HEK293 (cell line): ENCODE measurements around the gene KIF18B.

Source experiments
- CTCF ChIA-PET: fragments of 350-600 bp; formaldehyde crosslinking; extraction: SDS; loops from one replicate; lab custom pipeline; 2021; ENCODE audit warnings: antibody characterized with exemption; lab: Yijun Ruan, JAX
- POLR2A ChIA-PET: fragments of 300-600 bp; formaldehyde crosslinking; extraction: SDS; loops from one replicate; lab custom pipeline; 2020; ENCODE audit warnings: antibody characterized with exemption, inconsistent platforms; lab: Yijun Ruan, JAX
- H3K27ac ChIP-seq: fragments of 200-500 bp; sonication (Bioruptor generic); 2 replicates; pipeline ENCODE4 v1.5.1; 2014; ENCODE audit warnings: low read depth, low read length, control low read depth, inconsistent platforms; ENCODE audit errors: extremely low read depth
- H3K36me3 ChIP-seq, 2 experiments: fragments of 200-500 bp in 1 of 2; sonication (Bioruptor generic) in 1 of 2; 1 replicate in 1 of 2; 2 replicates in 1 of 2; pipeline ENCODE4 v1.5.1; 2014 to 2017; ENCODE audit warnings: inconsistent platforms in 2 of 2, low read length in 2 of 2; ENCODE audit not compliant: control insufficient read depth in 2 of 2, insufficient read depth in 1 of 2
- H3K4me1 ChIP-seq: fragments of 200-500 bp; sonication (Bioruptor generic); 2 replicates; pipeline ENCODE4 v1.5.1; 2014; ENCODE audit warnings: mild to moderate bottlenecking, low read length, inconsistent platforms; ENCODE audit not compliant: control insufficient read depth, insufficient read depth
- H3K4me3 ChIP-seq: 2 replicates; pipeline ENCODE4 v1.5.1; 2011; ENCODE audit warnings: low read depth, mild to moderate bottlenecking, control low read depth, low read length, moderate library complexity
- H3K9me3 ChIP-seq: fragments of 200-500 bp; sonication (Bioruptor generic); 2 replicates; pipeline ENCODE4 v1.5.1; 2014; ENCODE audit warnings: low read depth, low read length, inconsistent platforms; ENCODE audit not compliant: control insufficient read depth, insufficient read depth
- BCL11A ChIP-seq: fragments of 450-650 bp; formaldehyde crosslinking; IDR thresholded peaks from 2 replicates; pipeline ENCODE4 v1.5.1; 2016; ENCODE audit warnings: low read depth, missing biosample characterization, missing genetic modification characterization
- KLF1 ChIP-seq: fragments of 450-650 bp; formaldehyde crosslinking; IDR thresholded peaks from 2 replicates; pipeline ENCODE4 v1.5.1; 2016; ENCODE audit warnings: missing biosample characterization, missing genetic modification characterization
- KLF7 ChIP-seq: fragments of 450-650 bp; formaldehyde crosslinking; IDR thresholded peaks from 2 replicates; pipeline ENCODE4 v1.5.1; 2016; ENCODE audit warnings: missing biosample characterization, missing genetic modification characterization, borderline replicate concordance
- KLF9 ChIP-seq: fragments of 450-650 bp; formaldehyde crosslinking; IDR thresholded peaks from 2 replicates; pipeline ENCODE4 v1.5.1; 2016; ENCODE audit warnings: missing biosample characterization, missing genetic modification characterization, low read depth
- PRDM10 ChIP-seq: fragments of 450-650 bp; formaldehyde crosslinking; IDR thresholded peaks from 2 replicates; pipeline ENCODE4 v1.5.1; 2016; ENCODE audit warnings: missing biosample characterization, missing genetic modification characterization
- SALL2 ChIP-seq: fragments of 450-650 bp; formaldehyde crosslinking; IDR thresholded peaks from 2 replicates; pipeline ENCODE4 v1.5.0; 2017; ENCODE audit warnings: missing biosample characterization, mild to moderate bottlenecking, missing genetic modification characterization, borderline replicate concordance
- ZFP69B ChIP-seq: fragments of 450-650 bp; formaldehyde crosslinking; IDR thresholded peaks from 2 replicates; pipeline ENCODE4 v1.5.1; 2016; ENCODE audit warnings: missing biosample characterization, missing genetic modification characterization
- ZNF155 ChIP-seq: fragments of 450-650 bp; formaldehyde crosslinking; IDR thresholded peaks from 2 replicates; pipeline ENCODE4 v1.5.1; 2016; ENCODE audit warnings: missing biosample characterization, missing genetic modification characterization
- ZNF19 ChIP-seq: fragments of 450-650 bp; formaldehyde crosslinking; IDR thresholded peaks from 2 replicates; pipeline ENCODE4; 2016; ENCODE audit warnings: missing biosample characterization, missing genetic modification characterization, low read depth
- ZNF214 ChIP-seq: fragments of 450-650 bp; formaldehyde crosslinking; IDR thresholded peaks from 2 replicates; pipeline ENCODE4 v1.5.1; 2017; ENCODE audit warnings: missing biosample characterization, mild to moderate bottlenecking, missing genetic modification characterization, borderline replicate concordance
- ZNF292 ChIP-seq: fragments of 450-650 bp; formaldehyde crosslinking; IDR thresholded peaks from 2 replicates; pipeline ENCODE4 v1.5.1; 2016; ENCODE audit warnings: low read depth, missing biosample characterization, missing genetic modification characterization, borderline replicate concordance
- ZNF324 ChIP-seq: fragments of 450-650 bp; formaldehyde crosslinking; IDR thresholded peaks from 2 replicates; pipeline ENCODE4 v1.5.1; 2016; ENCODE audit warnings: missing biosample characterization, missing genetic modification characterization
- ZNF433 ChIP-seq: fragments of 450-650 bp; formaldehyde crosslinking; IDR thresholded peaks from 2 replicates; pipeline ENCODE4 v1.5.1; 2016; ENCODE audit warnings: missing biosample characterization, missing genetic modification characterization, low read depth
- ZNF488 ChIP-seq: fragments of 450-650 bp; formaldehyde crosslinking; IDR thresholded peaks from 2 replicates; pipeline ENCODE4 v1.5.1; 2016; ENCODE audit warnings: missing biosample characterization, missing genetic modification characterization
- ZNF501 ChIP-seq: fragments of 450-650 bp; formaldehyde crosslinking; IDR thresholded peaks from 2 replicates; pipeline ENCODE4 v1.5.1; 2016; ENCODE audit warnings: missing biosample characterization, missing genetic modification characterization
- ZNF555 ChIP-seq: fragments of 450-650 bp; formaldehyde crosslinking; conservative IDR thresholded peaks from 2 replicates; pipeline ENCODE4 v1.5.1; 2017; ENCODE audit warnings: missing biosample characterization, mild to moderate bottlenecking, missing genetic modification characterization, inconsistent platforms
- ZNF677 ChIP-seq: fragments of 450-650 bp; IDR thresholded peaks from 2 replicates; pipeline ENCODE4 v1.5.0; 2018; ENCODE audit warnings: missing biosample characterization, mild to moderate bottlenecking, missing genetic modification characterization, moderate library complexity
- ZNF747 ChIP-seq: fragments of 450-650 bp; formaldehyde crosslinking; IDR thresholded peaks from 2 replicates; pipeline ENCODE4 v1.5.1; 2016; ENCODE audit warnings: missing biosample characterization, missing genetic modification characterization
- ZNF785 ChIP-seq: fragments of 450-650 bp; formaldehyde crosslinking; IDR thresholded peaks from 2 replicates; pipeline ENCODE4 v1.5.1; 2016; ENCODE audit warnings: missing biosample characterization, missing genetic modification characterization
- ZNF830 ChIP-seq: fragments of 450-650 bp; IDR thresholded peaks from 2 replicates; pipeline ENCODE4 v1.5.0; 2018; ENCODE audit warnings: missing biosample characterization, missing genetic modification characterization, low read depth, mild to moderate bottlenecking, moderate library complexity
- ZSCAN23 ChIP-seq: fragments of 450-650 bp; formaldehyde crosslinking; IDR thresholded peaks from 2 replicates; pipeline ENCODE4 v1.5.1; 2016; ENCODE audit warnings: missing biosample characterization, missing genetic modification characterization
- TF ChIP-seq, protein P1 (sequence below): fragments of 450-650 bp; IDR thresholded peaks from 2 replicates; pipeline ENCODE4 v1.5.1; 2018; ENCODE audit warnings: missing biosample characterization, mild to moderate bottlenecking, missing genetic modification characterization
- TF ChIP-seq, protein P2 (sequence below): fragments of 450-650 bp; formaldehyde crosslinking; IDR thresholded peaks from 2 replicates; pipeline ENCODE4 v1.5.1; 2016; ENCODE audit warnings: missing biosample characterization, missing genetic modification characterization
- TF ChIP-seq, protein P3 (sequence below): fragments of 450-650 bp; formaldehyde crosslinking; IDR thresholded peaks from 2 replicates; pipeline ENCODE4 v1.5.1; 2017; ENCODE audit warnings: missing biosample characterization, missing genetic modification characterization

Gene KIF18B

DNA sequence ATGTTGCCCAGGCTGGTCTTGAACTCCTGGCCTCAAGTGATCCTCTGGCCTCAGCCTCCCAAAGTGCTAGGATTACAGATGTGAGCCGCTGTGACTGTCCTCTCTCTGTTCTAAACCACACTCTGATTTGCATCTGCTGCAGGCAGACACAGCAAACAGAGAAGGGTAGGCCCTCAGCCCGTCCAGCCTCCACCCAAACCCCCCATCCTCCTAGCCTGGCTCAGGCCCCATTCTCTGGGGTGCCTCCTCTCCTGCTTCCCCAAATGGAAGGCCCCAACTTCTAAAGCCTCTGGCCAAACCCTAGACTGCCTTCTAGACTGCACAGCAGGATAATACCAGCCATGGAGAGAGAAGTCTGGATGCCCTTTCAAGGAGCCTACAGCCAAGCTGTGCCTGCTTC is 28.2 kb downstream of the KIF18B start:
- TF ChIP-seq BCL11A (tag by site-specific recombination) (no peak), SALL2 (tag by site-specific recombination) (no peak), ZFP69B (tag by site-specific recombination) (no peak), ZSCAN23 (tag by site-specific recombination) (no peak), ZNF19 (tag by site-specific recombination) (no peak), PRDM10 (no peak), ZNF488 (tag by site-specific recombination) (no peak), KLF7 (tag by site-specific recombination) (no peak), ZNF785 (no peak), KLF1 (tag by site-specific recombination) (no peak), ZNF214 (tag by site-specific recombination) (no peak), ZNF292 (tag by site-specific recombination) (no peak), ZNF555 (tag by site-specific recombination) (no peak)
- TF ChIP-seq, protein P1, sequence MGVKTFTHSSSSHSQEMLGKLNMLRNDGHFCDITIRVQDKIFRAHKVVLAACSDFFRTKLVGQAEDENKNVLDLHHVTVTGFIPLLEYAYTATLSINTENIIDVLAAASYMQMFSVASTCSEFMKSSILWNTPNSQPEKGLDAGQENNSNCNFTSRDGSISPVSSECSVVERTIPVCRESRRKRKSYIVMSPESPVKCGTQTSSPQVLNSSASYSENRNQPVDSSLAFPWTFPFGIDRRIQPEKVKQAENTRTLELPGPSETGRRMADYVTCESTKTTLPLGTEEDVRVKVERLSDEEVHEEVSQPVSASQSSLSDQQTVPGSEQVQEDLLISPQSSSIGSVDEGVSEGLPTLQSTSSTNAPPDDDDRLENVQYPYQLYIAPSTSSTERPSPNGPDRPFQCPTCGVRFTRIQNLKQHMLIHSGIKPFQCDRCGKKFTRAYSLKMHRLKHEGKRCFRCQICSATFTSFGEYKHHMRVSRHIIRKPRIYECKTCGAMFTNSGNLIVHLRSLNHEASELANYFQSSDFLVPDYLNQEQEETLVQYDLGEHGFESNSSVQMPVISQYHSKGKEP: no peak
- POLR2A ChIA-PET: interaction anchor here (1.0 to 1.4 kb wide), 2 partner anchors 10 to 42 kb away, joined by 3 to 8 read pairs; no protein-coding TSS in a partner anchor
- H3K9me3 ChIP-seq: no peaks in the 10 kb centered on the region

GRCh38 chr17:44918006-44918405 is 29.6 kb downstream of the KIF18B start:
- no peaks in the 10 kb centered on the region; the same call in 1 of the 2 replicates for H3K4me1 ChIP-seq
- no peaks in the 10 kb centered on the region for H3K36me3 ChIP-seq
- ChIA-PET POLR2A (interaction anchor here (0.5 to 1.4 kb wide), 3 partner anchors 8 to 231 kb away, joined by 3 to 4 read pairs (median 3); partner anchors contain the start of gene ADAM11), CTCF (interaction anchor here (0.9 to 7.9 kb wide), 13 partner anchors 9 to 329 kb away, joined by 3 to 296 read pairs (median 7); partner anchors contain the start of genes ACBD4 and EFTUD2)
- no peak overlapping the region for H3K27ac ChIP-seq
- H3K4me3 ChIP-seq: no peak overlapping the region
- H3K9me3 ChIP-seq: no peaks in the 10 kb centered on the region
- TF ChIP-seq ZNF501 (tag by site-specific recombination) (no peak), ZNF155 (tag by site-specific recombination) (no peak), ZNF677 (tag by site-specific recombination) (no peak), ZNF433 (tag by site-specific recombination) (no peak), ZSCAN23 (tag by site-specific recombination) (no peak), ZNF747 (no peak), KLF1 (tag by site-specific recombination) (no peak), KLF9 (tag by site-specific recombination) (no peak), ZNF830 (no peak), ZNF324 (tag by site-specific recombination) (no peak)
- TF ChIP-seq, protein P2, sequence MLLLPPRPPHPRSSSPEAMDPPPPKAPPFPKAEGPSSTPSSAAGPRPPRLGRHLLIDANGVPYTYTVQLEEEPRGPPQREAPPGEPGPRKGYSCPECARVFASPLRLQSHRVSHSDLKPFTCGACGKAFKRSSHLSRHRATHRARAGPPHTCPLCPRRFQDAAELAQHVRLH: no peak
- TF ChIP-seq, protein P3, sequence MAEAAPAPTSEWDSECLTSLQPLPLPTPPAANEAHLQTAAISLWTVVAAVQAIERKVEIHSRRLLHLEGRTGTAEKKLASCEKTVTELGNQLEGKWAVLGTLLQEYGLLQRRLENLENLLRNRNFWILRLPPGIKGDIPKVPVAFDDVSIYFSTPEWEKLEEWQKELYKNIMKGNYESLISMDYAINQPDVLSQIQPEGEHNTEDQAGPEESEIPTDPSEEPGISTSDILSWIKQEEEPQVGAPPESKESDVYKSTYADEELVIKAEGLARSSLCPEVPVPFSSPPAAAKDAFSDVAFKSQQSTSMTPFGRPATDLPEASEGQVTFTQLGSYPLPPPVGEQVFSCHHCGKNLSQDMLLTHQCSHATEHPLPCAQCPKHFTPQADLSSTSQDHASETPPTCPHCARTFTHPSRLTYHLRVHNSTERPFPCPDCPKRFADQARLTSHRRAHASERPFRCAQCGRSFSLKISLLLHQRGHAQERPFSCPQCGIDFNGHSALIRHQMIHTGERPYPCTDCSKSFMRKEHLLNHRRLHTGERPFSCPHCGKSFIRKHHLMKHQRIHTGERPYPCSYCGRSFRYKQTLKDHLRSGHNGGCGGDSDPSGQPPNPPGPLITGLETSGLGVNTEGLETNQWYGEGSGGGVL (tag by site-specific recombination): no peak

More for the DNA sequence above, 28.2 kb downstream of the KIF18B start:
- Histone ChIP-seq H3K4me1 (no peaks in the 10 kb centered on the region; the same call in 1 of the 2 replicates), H3K36me3 (no peaks in the 10 kb centered on the region), H3K4me3 (no peak overlapping the region), H3K27ac (no peak overlapping the region)
- CTCF ChIA-PET: interaction anchor here (0.6 to 7.9 kb wide), 38 partner anchors 8 to 502 kb away, joined by 3 to 296 read pairs (median 6); partner anchors contain the start of genes ACBD4, C1QL1, EFTUD2 and KIF18B
